Activated gamma-delta T cell (primary cell): ENCODE results near the gene PDZD2.
"Not testable (repeated sequence)": the region's sequence is repeated elsewhere in the genome, so short reads cannot be mapped to it uniquely, and the experiment has no call there.

Source experiments
- DNase-seq: peaks from one replicate; lab custom pipeline; 2025; lab: John Stamatoyannopoulos, UW

PDZD2 gene

DNA sequence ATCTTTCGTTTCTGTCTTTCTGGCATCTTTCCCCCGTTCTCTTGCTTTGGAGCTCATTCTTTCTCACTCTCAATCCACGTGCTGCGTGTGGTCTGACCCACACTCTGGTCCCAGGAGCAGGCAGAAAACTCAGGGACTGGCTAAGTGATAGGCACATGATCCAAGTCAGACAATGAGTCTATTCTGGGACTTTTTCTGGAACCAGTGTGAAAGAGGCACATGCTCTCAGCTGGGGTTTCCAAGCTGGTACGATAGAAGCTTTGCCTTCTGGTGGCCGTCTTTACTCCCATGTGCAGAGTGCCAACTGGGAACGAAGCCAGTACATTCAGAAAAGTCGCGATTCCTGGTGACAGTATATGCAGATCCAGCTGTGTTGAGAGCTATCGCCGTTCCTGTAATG lies 94.4 kb downstream of the PDZD2 start:
- DNase-seq: no peak

DNA sequence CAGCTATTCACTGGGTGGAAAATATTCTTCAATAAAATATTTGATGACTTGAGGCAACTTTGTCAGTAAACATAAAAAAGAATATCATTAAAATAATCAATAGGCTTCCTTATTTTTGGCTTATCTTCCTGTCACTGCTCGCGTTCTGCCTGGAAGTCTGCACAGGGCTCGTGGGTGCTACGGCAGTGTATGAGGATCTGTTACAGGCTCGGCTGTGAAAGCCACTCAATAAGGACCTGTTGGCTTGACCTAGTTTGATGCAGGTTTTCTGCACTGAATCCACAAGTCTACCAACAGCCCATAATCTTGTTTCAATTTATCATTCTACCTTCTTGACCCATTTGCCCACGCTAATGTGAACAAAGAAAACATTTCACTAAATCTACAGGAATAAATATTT lies 97.2 kb downstream of the PDZD2 start:
- DNase-seq: no peak

DNA sequence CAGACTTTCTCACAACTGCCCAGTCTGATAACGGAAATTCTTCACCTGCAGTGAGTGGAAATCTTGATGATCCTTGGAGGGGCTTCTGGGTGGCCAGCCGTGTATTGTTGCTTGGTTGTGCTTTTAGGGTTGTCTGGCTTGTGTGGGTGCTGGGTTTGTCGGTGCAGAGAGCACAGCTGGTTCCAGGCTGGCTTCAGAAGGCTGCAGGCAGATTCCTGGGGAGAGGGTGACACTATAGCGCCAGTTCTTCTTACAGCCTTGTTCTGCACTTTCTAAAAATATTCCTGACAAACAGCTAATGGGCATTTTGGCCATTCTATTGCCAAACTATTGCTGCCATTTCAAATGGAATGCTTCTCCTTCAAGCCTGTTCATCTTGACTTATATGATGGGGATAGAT lies 99.3 kb downstream of the PDZD2 start:
- DNase-seq: no peak

DNA sequence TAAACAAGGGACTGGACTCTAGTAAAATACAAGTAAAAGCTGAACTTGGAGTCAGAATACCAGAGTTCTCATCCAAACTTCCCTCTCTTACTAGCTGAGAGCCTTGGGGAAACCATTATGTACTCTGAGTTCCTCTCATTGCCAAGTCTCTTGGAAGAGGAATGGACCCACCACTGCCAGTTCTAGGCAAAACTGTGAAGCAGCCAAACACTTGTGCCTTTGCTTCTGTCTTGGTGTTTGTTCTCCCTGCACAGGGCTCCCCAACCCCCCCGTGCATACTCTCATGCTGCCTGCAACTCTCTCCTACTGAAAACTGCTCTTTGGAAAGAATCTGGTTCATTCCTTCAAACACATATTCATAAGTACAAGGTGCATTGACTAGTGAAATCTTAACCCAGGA lies 102.6 kb downstream of the PDZD2 start:
- no peak for DNase-seq

GRCh38 chr5:31743678-31744077 lies 104.7 kb downstream of the PDZD2 start:
- no peak for DNase-seq

- no peak for DNase-seq
These were observed 109.7 kb downstream of the PDZD2 start for GRCh38 chr5:31748458-31749172.

GRCh38 chr5:31750215-31750614 lies 111.3 kb downstream of the PDZD2 start:
- DNase-seq: no peak

- DNase-seq: no peak
These were observed 112.7 kb downstream of the PDZD2 start for GRCh38 chr5:31751610-31752009.

GRCh38 chr5:31753700-31754357 lies 114.9 kb downstream of the PDZD2 start:
- no peak for DNase-seq

- no peak for DNase-seq
These were observed 115.4 kb downstream of the PDZD2 start for GRCh38 chr5:31754358-31754704.

DNA sequence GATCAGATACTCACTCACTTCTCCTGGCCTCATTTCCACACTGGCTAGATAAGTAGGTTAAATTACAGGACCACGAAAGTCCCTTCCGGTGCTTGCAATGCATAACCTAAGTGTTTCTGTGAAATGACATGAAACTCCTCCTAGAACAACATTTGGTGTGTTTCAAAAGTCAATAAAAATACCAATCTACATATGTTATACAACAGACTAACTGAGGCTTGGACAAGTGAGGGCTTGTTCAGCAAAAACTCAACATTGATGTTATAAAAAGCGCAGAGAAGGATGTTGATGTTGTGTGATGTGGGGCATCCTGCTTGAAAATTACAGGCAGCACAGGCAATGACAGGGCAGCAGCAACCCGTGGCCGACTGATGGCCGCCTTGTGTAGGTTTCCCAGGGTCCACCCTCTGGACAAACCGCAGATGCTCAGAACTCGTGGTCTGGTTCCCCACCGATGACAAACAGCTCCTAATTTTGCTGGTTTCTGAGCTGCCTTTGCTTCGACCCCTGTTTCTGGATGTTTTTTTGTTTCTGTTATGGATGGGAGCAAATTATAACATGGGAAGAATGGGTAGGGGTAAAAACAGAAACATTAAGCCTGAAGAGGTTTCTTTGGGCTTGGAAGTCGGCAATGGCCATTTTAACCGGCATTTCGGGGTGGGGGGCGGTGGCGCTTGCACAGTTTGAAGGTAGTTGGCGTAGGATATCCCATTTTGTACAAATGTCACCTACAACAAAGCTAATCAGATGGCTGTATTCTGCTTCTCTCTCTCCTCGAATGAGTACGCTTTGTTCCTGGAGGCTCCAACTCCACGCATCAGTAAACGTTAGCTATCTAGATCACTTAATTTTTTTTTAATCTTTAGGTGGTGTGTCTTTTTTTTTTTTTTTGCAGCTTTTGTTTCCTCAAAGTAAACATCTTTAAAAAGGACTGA lies 116.1 kb downstream of the PDZD2 start:
- DNase-seq: no peak

- no peak for DNase-seq
These were observed 116.8 kb downstream of the PDZD2 start for GRCh38 chr5:31755676-31756230.

DNA sequence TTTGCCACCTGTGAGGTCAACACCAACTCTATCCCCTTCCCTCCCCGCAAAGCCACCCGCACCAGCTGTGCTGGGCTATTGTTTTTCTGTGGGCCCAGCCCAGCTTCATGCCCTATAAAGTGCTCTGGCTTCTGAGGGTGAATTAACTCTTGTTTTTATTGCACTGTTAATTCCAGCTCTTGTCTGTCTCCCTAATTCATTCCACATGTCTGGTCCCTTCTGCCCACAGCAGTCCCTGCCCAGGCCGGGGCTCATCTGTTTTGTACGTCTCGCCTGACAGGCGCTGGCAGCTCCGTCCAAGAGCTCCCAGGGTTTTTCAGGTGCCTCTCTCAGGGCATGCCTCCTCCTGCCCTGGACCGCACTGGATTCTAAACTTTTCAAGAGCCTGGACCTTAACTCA lies 118.9 kb downstream of the PDZD2 start:
- DNase-seq: no peak

- DNase-seq: no peak
These were observed 120.0 kb downstream of the PDZD2 start for GRCh38 chr5:31758803-31759425.

- DNase-seq: no peak
These were observed 121.0 kb downstream of the PDZD2 start for GRCh38 chr5:31759925-31760324.

DNA sequence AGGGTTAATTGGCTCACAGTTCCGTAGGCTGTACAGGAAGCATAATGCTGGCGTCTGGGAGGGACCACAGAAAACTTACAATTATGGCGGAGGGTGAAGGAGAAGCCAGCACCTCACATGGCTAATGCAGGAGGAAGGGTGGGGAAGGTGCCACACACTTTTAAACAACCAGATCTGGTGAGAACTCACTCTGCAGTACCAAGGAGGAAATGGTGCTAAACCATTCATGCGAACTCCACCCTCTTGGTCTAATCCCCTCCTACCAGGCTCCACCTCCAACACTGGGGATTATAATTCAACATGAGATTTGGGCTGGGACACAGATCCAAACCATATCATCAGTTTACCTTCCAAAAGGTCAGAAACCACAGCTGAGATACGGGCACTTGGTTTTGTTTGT lies 122.9 kb downstream of the PDZD2 start:
- no peak for DNase-seq

- DNase-seq: no peak
These were observed 124.5 kb downstream of the PDZD2 start for GRCh38 chr5:31763424-31763823.

- not testable (repeated sequence) for DNase-seq
These were observed 125.8 kb downstream of the PDZD2 start for GRCh38 chr5:31764687-31765086.

DNA sequence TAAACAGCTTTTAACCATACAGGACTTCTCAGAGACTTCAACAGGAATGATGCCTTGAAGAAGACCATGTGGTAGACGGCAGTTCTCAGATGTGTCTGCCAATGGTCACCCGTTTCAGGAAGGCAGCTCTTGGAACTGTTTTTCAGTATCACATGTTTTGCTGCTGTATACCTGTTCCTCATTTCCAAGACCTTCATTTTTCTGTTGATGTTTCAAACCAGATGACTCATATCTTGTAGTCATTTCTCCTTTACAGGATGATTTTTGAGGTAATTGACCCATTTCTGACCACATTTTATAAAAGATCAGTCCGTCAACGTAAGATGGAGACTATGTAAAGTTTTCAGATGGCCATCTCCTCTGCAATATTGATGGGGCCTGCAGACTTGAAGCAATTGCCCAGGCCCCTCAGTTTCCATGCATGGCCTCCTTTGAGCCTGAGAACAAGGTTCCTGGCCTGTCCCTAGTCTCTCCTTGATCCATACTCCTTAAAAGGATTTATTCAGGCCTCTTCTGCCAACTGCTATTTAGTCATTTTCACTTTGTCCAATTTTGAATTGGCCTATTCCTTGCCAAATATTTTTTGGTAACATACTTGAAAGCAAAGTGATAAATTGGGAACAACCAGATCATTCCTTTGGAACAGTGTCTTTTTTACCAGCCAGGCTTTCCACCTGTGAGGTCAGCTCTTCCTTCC lies 128.6 kb downstream of the PDZD2 start:
- DNase-seq: no peak

GRCh38 chr5:31768046-31768445 lies 129.1 kb downstream of the PDZD2 start:
- DNase-seq: no peak

GRCh38 chr5:31768784-31769183 lies 129.9 kb downstream of the PDZD2 start:
- no peak for DNase-seq
